ENCODE data around the gene HCST.
"Not testable (repeated sequence)": the region's sequence is repeated elsewhere in the genome, so short reads cannot be mapped to it uniquely, and the experiment has no call there.

HCST gene, protein sequence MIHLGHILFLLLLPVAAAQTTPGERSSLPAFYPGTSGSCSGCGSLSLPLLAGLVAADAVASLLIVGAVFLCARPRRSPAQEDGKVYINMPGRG

DNA sequence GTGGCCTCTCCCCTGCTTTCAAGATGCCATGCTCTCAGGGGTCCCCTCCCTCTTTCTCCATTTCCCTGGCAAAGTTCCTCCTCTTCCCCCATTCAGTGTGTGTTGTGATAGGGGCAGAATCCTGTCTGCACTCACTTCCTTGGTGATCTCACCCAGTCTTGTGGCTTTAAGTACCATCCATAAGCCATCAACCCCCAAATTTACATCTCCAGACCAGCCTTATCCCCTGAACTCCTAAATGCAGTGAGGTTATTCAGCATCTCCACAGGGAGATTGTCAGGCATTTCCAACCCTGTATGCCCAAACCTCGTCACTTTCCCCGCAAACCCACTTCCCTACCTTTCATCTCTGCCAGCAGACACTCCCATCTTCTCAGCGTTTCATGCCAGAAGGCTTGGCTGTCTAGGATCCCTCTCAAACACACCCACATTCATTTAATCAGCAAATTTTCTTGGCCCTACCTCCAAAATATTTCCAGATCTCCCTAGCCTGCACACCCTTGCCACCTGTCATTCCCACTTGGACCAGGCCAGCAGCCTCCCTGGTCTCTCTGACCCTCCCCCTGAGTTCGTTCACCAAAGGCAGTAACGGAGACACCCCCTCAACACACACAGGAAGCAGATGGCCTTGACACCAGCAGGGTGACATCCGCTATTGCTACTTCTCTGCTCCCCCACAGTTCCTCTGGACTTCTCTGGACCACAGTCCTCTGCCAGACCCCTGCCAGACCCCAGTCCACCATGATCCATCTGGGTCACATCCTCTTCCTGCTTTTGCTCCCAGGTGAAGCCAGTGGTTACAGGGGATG, at the start of gene HCST:
HCST (plus strand) TSS at position 676 of the 808 bp plus-strand sequence; CDS start at position 741, 65 bp downstream.
- DNase-seq, result no peak

DNA sequence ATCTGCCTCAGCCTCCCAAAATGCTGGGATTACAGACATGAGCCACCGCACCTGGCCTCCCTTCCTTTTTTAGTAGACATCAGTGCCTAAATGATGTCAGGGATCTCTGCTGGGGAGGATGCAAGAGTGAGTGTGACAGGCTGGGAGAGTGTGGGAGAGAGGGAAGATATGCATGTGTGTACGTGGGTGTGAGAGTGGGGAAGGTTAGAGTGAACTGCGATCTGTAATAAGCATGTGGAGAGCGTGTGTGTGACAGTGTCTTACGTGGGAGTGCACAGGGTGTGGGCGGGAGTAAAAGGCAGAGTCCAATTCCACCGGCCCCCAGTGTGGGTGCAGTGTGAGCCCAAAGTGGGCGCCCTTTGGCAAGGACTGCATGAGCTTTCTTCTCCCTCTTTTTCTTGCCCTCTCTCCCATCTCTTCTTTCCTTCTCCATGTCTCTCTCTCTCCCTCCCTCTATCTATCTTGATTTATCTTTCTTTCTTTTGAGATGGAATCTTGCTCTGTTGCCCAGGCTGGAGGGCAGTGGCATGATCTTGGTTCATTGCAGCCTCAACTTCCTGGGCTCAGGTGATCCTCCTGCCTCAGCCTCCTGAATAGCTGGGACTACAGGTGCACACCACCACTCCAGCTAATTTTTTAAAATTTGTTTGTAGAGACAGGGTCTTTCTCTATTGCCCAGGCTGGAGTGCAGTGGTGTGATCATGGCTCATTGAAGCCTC, 49.1 kb upstream of the HCST start:
- no peak for DNase-seq

DNA sequence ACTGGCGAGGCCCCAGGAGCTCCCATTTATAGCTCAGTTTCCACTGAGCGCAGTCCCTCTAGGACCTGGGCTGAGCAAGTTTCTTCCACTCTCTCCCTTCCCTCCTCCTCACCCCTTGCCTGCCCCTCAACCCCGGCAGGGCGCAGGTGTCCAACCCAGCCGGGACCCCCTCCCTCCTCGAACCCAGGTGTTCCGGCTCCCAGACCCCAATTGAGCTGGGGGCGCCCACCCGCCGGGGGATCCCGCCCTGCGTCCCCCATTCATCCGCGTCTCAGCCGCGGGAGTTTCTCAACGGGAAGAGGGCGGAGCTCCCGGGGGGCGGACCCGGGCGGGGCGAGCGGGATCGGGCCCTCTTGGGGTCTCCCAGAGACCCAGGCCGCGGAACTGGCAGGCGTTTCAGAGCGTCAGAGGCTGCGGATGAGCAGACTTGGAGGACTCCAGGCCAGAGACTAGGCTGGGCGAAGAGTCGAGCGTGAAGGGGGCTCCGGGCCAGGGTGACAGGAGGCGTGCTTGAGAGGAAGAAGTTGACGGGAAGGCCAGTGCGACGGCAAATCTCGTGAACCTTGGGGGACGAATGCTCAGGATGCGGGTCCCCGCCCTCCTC, 45.7 kb upstream of the HCST start, which contains the start of gene KIRREL2:
KIRREL2 (plus strand) TSS at position 366 of the 604 bp plus-strand sequence; CDS start at position 575, 209 bp downstream.
- DNase-seq, result peak; percentile 80

DNA sequence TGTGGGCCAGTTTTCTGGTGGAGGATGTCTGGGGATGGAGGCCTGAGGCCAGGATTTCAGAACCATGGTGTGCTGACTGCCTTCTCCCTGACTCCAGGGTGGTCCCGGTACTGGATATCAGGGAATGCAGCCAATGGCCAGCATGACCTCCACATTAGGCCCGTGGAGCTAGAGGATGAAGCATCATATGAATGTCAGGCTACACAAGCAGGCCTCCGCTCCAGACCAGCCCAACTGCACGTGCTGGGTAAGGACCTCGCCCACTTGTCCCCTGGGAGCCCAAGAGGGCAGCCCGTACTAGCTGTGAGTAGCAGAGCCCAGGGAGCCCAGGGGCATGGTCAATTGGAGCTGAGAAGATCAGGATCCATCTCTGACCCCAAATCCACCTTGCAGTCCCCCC, 44.0 kb upstream of the HCST start:
- no peak for DNase-seq

DNA sequence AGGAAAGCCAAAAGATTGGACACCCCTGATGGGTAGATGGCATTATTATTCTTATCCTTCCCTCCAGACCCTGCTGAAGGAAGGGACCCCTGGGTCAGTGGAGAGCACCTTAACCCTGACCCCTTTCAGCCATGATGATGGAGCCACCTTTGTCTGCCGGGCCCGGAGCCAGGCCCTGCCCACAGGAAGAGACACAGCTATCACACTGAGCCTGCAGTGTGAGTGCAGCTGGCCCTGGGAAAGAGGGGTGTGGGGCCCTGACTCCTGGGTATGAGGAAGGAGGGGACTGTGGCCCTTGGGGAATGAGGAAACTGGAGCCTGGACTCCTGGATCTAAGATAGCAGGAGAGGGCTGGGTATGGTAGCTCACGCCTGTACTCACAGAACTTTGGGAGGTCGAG, 42.9 kb upstream of the HCST start:
- DNase-seq, result no peak

DNA sequence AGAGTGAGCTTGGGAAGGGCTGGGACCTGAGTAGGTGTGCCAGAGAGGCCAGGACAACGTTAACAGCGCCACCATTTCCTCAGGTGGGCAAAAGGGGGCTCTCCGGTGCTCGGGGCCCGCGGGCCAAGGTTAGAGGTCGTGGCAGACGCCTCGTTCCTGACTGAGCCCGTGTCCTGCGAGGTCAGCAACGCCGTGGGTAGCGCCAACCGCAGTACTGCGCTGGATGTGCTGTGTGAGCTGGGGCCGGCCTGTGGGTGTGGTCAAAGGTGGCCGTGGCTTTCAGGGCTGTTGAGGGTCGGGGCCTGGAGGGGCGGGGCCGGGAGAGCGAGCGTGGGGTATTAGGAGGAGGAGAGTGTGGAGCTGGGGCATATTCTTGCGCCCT, 41.9 kb upstream of the HCST start:
- DNase-seq, result no peak

DNA sequence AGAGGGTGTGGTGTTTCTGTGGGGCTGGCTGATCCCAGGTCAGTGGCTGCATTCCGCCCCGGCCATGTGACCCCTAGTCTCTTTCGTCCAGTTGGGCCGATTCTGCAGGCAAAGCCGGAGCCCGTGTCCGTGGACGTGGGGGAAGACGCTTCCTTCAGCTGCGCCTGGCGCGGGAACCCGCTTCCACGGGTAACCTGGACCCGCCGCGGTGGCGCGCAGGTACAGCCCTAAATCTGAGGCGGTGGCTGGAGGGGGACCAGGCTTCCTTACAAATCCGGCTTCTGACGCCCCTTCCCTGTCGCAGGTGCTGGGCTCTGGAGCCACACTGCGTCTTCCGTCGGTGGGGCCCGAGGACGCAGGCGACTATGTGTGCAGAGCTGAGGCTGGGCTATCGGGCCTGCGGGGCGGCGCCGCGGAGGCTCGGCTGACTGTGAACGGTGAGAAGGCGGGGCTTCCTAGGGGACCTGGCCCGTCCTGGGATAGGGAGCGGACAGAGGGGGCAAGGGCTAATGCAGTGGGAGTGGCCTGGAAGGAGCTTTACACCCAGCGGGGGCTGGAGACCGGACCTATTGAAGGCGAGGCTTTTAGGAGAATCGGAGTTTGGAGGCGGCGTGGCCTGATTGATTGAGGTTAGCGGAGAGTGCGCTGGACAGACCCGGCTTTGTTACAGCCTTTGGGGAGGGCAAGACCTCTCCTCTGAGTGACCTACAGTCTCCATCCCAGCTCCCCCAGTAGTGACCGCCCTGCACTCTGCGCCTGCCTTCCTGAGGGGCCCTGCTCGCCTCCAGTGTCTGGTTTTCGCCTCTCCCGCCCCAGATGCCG, 41.3 kb upstream of the HCST start:
- DNase-seq, result no peak

DNA sequence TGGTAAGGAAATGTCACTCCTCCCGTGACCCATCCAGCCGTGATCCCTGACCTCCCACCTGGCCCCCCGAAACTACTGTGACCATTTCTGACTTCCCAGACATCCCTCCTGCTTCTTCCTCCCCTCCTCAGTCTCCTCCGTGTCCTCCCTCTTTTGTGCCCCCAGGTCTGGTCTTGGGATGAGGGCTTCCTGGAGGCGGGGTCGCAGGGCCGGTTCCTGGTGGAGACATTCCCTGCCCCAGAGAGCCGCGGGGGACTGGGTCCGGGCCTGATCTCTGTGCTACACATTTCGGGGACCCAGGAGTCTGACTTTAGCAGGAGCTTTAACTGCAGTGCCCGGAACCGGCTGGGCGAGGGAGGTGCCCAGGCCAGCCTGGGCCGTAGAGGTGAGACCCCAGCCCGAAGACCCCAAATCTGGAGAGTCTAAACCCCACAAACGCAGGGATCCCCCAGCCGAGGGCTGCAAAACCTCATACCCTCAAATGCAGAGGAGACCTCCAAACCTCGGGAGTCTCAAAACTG, 40.6 kb upstream of the HCST start:
- DNase-seq, result no peak

DNA sequence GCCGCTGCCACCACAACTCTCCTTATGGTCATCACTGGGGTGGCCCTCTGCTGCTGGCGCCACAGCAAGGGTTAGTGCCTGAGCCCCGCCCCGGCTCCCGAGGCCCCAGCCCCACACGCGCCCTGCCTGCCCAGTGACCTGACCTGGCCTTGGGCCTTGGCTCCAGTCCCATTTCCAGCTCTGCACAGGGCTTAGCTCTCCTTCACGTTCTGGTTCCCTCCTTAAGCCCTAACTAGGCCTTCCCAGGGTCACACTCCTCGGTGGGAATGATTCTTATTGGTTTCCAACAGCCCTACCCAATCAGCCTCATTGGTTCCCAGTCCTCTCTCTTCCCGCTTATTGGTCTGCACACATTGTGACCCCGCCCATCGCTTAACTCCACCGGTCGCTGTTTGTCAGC, 39.8 kb upstream of the HCST start:
- DNase-seq, result no peak

DNA sequence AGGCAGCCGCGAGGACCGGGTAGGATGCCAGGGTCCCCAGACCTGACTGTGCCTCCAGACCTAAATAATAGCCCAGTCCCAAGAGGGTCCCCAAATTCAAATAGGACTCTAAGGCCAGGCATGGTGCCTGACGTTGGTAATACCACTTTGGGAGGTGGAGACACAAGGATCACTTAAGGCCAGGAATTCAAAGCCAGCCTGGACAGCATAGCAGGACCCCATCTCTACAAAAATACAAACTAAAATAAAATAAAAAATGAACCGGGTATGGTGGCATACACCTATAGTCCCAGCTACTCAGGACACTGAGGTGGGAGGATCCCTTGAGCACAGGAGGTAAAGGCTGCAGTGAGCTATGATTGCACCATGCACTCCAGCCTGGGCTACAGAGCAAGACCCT, 39.3 kb upstream of the HCST start:
- DNase-seq, result no peak

DNA sequence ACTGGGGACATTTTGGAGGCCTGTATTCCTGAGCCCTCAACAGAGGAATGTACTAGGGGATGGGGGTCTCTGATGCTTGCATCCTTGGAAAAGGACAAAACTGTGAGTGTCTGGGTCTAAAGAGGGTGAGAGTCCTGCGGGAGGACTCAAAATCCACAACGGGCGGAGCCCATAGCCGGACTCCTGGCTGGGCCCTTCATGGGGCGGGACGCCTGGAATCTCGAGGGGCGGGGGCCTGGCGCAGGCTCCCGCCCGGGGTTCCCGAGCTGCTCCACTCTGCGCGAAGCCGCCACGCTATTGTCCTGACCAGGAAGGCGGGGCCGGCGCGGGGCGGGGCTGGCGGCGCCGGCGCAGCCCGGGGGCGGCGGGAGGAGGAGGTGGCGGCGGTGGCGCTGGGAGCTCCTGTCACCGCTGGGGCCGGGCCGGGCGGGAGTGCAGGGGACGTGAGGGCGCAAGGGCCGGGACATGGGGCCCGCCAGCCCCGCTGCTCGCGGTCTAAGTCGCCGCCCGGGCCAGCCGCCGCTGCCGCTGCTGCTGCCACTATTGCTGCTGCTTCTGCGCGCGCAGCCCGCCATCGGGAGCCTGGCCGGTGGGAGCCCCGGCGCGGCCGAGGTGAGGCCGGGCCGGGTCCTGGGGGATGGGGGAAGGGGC, 34.0 kb upstream of the HCST start, which contains the start of gene APLP1:
APLP1 (plus strand) TSS at position 403 of the 651 bp plus-strand sequence; CDS start at position 466, 63 bp downstream.
- DNase-seq, result peak; percentile 98

DNA sequence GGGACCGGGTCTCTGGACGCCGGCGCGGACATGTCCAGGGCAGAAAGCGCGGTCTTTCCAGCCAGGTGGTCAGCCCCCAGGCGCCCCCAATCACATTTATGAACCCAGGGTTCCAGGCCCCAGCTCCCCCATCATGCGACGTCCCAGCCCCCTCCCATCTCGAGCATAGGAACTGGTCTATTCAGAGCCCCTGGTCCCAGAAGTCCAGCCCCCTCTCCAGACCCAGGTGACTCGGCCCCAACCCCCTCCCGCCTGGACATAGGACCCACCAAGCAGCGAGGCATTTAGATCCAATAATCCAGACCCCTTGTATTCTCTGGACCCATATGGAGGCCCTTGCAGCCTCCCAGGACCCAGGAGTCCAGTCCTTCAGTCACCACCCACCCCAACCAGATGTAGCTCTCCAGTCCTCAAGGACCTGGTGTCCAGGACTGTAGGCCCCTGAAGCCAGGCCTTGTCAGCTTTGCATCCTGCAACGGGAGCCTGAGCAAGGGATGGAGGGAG, 33.5 kb upstream of the HCST start:
- DNase-seq, result no peak

DNA sequence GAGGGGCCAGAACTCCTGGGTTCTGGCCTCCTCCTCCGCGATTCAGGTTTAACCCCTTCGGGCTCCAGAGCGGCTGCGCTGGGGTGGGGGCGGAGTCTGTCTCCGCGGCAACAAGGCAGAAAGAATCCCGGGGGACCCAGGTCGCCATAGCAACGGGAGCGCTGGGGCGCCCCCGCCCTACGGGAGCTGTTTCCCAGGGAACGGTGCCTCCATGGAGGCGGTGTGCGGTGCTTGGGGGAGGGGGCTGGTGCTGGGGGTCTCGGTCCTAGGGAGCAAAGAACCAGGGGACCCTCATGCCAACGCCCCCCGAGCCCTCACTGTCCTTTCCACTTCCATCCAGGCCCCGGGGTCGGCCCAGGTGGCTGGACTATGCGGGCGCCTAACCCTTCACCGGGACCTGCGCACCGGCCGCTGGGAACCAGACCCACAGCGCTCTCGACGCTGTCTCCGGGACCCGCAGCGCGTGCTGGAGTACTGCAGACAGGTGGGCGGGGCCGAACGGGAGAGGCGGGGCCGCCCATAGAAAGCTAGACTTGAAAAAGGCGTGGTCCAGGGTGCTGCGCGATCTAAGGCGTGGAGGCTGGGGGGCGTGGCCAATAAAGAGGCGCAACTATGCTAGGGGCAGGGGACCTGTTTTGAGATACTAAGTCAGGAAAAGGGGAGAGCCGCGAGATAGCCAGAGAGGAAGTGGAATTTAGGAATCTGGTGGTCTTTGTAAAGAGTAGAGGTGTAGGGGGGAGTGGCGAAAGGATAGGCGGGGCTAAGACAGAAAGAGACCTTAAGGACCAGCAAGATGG, 32.8 kb upstream of the HCST start:
- peak; percentile 100 for DNase-seq

DNA sequence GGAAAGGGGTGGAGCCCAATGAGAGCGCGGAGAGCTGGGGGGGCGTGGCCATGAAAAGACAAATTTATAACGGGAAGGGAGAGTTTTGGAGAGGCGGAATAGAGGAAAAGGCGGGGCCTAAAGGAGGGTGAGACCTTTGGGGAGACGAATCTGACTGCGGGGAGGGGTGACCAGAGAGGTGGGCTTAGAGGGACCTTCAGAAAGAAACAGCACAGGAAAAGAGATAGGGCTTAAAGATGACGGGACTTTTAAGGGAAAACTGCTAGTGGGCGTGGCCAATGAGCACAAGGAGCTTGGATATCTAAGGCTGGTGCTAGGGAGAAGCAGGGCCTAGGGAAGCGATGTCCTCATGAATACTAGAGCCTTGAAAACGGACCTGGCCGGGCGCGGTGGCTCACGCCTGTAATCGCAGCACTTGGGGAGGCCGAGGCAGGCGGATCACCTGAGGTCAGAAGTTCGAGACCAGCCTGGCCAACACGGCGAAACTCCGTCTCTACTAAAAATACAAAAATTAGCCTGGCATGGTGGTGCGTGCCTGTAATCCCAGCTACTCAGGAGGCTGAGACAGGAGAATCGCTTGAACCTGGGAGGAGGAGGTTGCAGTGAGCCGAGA, 32.1 kb upstream of the HCST start:
- not testable (repeated sequence) for DNase-seq

DNA sequence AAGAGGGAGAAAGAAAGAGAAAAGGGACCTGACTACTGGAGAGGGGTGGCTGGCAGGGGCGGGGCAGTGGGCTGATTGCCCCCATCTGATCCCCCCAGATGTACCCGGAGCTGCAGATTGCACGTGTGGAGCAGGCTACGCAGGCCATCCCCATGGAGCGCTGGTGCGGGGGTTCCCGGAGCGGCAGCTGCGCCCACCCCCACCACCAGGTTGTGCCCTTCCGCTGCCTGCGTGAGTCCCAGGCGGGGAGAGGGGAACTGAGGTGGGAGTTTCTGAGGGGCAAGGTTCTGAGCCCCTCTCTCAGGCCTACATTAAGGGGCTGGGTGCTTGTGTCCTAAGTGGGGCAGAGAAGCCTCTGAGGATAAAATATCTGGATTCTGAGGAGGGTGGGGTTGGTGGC, 31.5 kb upstream of the HCST start:
- DNase-seq, result no peak

DNA sequence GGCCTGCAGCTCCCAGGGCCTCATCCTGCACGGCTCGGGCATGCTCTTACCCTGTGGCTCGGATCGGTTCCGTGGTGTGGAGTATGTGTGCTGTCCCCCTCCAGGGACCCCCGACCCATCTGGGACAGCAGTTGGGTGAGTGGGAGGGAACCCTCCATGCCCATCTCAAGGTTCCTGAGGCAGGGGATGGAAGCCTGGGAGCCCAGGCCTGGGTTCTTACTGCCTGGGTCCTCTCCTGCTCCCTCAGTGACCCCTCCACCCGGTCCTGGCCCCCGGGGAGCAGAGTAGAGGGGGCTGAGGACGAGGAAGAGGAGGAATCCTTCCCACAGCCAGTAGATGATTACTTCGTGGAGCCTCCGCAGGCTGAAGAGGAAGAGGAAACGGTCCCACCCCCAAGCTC, 30.7 kb upstream of the HCST start:
- DNase-seq, result no peak

DNA sequence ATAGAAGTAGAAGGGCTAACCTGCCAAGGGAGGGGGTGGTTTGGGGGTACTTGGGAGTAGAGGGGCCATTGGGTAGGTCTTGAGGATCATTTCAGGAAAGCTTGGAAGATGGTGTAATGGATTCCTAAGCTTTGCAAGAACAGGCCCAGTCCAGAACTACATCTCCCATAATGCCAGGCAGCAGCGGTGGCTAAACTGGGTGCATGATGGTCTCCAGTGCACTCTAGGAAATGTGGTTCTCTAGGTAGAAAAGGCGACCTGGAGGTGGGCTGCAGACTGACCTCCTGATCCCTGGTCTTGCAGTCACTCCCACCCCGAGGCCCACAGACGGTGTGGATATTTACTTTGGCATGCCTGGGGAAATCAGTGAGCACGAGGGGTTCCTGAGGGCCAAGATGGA, 30.1 kb upstream of the HCST start:
- no peak for DNase-seq

DNA sequence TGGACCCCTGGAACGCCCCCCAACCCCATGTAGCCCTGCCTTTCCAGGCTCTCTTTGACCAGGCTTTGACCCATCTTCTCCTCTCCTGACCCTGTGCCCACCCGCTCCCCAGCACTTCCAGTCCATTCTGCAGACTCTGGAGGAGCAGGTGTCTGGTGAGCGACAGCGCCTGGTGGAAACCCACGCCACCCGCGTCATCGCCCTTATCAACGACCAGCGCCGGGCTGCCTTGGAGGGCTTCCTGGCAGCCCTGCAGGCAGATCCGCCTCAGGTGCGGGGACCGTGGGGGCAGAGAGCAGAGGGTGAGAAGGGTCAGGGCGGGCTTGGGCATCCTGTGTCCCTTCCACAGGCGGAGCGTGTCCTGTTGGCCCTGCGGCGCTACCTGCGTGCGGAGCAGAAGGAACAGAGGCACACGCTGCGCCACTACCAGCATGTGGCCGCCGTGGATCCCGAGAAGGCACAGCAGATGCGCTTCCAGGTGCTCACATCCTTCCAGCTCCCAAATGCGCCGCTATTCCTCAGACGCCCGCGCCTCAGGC, 27.9 kb upstream of the HCST start:
- no peak for DNase-seq

DNA sequence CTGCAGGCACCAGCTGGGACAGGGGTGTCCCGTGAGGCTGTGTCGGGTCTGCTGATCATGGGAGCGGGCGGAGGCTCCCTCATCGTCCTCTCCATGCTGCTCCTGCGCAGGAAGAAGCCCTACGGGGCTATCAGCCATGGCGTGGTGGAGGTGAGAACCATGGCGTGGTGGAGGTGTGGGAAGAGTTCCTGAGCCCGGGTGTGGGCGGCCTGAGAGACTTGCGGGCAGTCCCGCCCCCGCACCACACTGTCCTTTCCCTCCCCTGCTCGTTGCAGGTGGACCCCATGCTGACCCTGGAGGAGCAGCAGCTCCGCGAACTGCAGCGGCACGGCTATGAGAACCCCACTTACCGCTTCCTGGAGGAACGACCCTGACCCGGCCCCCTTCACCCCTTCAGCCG, 23.3 kb upstream of the HCST start:
- DNase-seq, result peak; percentile 40

DNA sequence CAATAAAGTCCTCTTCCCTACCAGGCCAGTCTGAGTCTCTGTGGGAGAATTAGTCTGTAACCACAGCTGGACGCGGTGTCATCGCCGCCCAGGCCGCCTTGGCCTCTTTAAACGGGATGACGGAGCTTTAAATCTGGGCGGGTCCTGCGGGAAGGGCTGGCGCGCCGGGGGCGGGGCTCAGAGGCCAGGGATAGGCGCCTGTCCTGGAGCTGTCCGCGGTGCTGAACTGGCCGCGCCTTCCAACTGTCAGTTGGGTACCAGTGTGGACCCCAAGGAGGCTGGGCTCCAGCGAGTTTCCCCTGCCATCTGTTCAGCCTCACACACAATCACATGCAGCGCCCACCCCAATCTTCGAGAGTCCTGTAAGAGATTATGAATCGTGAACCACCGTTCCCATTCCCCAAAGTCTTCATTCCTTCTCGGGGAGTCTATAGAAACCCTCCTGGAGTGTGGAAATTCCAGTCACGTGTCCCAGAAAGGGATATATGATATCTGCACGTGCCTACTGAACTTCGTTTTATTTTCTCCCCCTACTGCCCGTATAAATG, 22.5 kb upstream of the HCST start:
- peak; percentile 97 for DNase-seq
